Dermis lymphatic vessel endothelial cell (primary cell): ENCODE data around the gene FAT3. TPM values are rescaled to one million over a fixed set of nuclear protein-coding genes. Genes with fewer than 3 reads are reported as not detected.

Experiments used
- total RNA-seq: library from RNA; depleted of rRNA; stranded (reverse); fragments of >200 nt; gene quantifications from 2 replicates; pipeline ENCODE4 v1.2.1, GENCODE V29; 2014

Gene FAT3
- under 0.01 and 0.11 TPM in 2 replicates for total RNA-seq

DNA sequence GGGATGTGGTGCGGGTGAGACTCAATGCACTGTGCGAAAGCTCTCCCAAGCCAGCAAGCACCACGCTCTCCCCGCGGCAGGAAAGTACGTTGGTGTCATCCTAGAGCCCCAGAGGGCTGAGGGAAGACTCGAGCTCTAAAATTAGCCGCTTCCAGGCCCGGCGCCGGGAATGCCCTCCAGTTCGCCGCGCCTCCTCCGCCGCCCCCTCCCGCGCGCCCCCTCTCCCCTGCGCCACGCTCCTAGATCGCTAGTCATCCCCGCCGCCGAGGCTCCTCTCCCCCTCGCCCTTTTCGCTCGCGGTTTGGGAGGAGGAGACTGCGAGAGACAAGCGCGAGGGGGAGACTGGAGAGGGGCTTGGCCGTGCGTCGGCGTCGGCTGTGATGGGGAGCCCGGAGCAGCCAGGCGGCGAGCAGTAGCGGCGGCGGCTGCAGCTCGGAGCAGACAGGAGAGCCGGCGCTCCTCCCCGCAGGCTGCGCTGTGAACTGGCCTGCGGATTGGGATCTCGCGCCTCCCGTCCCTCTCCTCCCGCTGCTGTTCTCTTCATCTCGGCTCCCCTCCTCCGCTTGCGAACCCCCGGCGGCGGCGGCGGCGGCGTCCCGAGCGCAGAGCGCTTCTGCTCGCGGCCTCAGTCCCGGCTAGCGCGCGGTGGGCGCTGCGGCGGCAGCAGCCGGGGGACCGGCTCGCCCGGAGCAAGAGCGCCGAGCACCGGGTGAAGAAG lies at the start of gene FAT3:
FAT3 (plus strand) TSS at position 412 of the 718 bp plus-strand sequence. CDS start 127,295 bp downstream, outside the sequence.

